SJSA1 (cell line): ENCODE data around the gene VPS9D1. TPM values are rescaled to one million over a fixed set of nuclear protein-coding genes. Genes with fewer than 3 reads are reported as not detected.
"Not testable (repeated sequence)": the region's sequence is repeated elsewhere in the genome, so short reads cannot be mapped to it uniquely, and the experiment has no call there.

Source experiments
- DNase-seq, 2 experiments: peaks; one replicate each; pipeline ENCODE4 v3.0.0-alpha.2; 2015 to 2020; ENCODE audit warnings: low spot score in 2 of 2, low read depth in 1 of 2
- H3K27ac ChIP-seq: fragments of 250-450 bp; sonication (Bioruptor Pico); 2 replicates; pipeline ENCODE4 v1.5.1; 2020; ENCODE audit warnings: mild to moderate bottlenecking, moderate library complexity
- H3K27me3 ChIP-seq: fragments of 250-450 bp; sonication (Bioruptor Pico); replicated peaks from 2 replicates; pipeline ENCODE4 v1.5.1; 2020; ENCODE audit warnings: mild to moderate bottlenecking, moderate library complexity
- H3K36me3 ChIP-seq: fragments of 250-450 bp; sonication (Bioruptor Pico); 2 replicates; pipeline ENCODE4 v1.5.1; 2020; ENCODE audit warnings: mild to moderate bottlenecking
- H3K4me1 ChIP-seq: fragments of 250-450 bp; sonication (Bioruptor Pico); replicated peaks from 2 replicates; pipeline ENCODE4 v1.6.1; 2021; ENCODE audit warnings: mild to moderate bottlenecking
- H3K4me3 ChIP-seq: fragments of 250-450 bp; sonication (Bioruptor Pico); 2 replicates; pipeline ENCODE4 v1.5.1; 2020; ENCODE audit warnings: mild to moderate bottlenecking
- H3K9me3 ChIP-seq: fragments of 250-450 bp; sonication (Bioruptor Pico); replicated peaks from 2 replicates; pipeline ENCODE4 v1.5.1; 2020; ENCODE audit warnings: mild to moderate bottlenecking
- total RNA-seq: library from RNA; depleted of rRNA; stranded (reverse); fragments of >200 nt; shearing (Covaris generic); gene quantifications from 2 replicates; pipeline ENCODE4 v1.2.3, GENCODE V29; 2014; rRNA removed

VPS9D1 gene
- total RNA-seq, 1 experiment from 2014 or later: 4.5 TPM

- not testable (repeated sequence) for H3K9me3 ChIP-seq, H3K4me3 ChIP-seq, H3K27ac ChIP-seq, DNase-seq, H3K27me3 ChIP-seq, H3K4me1 ChIP-seq
- peaks cover 53% of the 10 kb centered on the region for H3K36me3 ChIP-seq
These were observed 56.5 kb downstream of the VPS9D1 start for GRCh38 chr16:89664238-89664637.

GRCh38 chr16:89661215-89661614, 59.5 kb downstream of the VPS9D1 start:
- Histone ChIP-seq H3K4me1 (peaks cover 11% of the 10 kb centered on the region), H3K9me3 (no peaks in the 10 kb centered on the region), H3K27me3 (no peaks in the 10 kb centered on the region), H3K36me3 (peaks cover 70% of the 10 kb centered on the region), H3K4me3 (no peak overlapping the region), H3K27ac (no peak overlapping the region)
- DNase-seq: no peak

GRCh38 chr16:89660146-89660545, 60.6 kb downstream of the VPS9D1 start:
- Histone ChIP-seq H3K9me3 (no peaks in the 10 kb centered on the region), H3K4me3 (no peak overlapping the region), H3K27me3 (no peaks in the 10 kb centered on the region), H3K4me1 (peaks cover 13% of the 10 kb centered on the region), H3K27ac (no peak overlapping the region), H3K36me3 (peaks cover 76% of the 10 kb centered on the region)
- no peak for DNase-seq

GRCh38 chr16:89658221-89658879, 62.3 kb downstream of the VPS9D1 start:
- peak overlapping the region; percentile 91 for H3K4me3 ChIP-seq
- peaks cover 67% of the 10 kb centered on the region for H3K36me3 ChIP-seq
- peaks cover 13% of the 10 kb centered on the region for H3K4me1 ChIP-seq
- peak in 1 of 2 experiments; percentile 60 for DNase-seq
- no peaks in the 10 kb centered on the region for H3K27me3 ChIP-seq
- no peaks in the 10 kb centered on the region for H3K9me3 ChIP-seq
- H3K27ac ChIP-seq: peak overlapping the region; percentile 63

GRCh38 chr16:89657442-89658220, 63.1 kb downstream of the VPS9D1 start, which contains the start of the genes CHMP1A and SPATA33:
Gene CHMP1A, minus strand, starts transcription at chr16:89657708. Its CDS starts 120 bp downstream, at chr16:89657588.
Gene SPATA33, plus strand, starts transcription at chr16:89657836. Its CDS starts 76 bp downstream, at chr16:89657912.
- Histone ChIP-seq H3K9me3 (no peaks in the 10 kb centered on the region), H3K4me3 (peak within 1 kb of the TSS; percentile 91), H3K27ac (peak within 1 kb of the TSS; percentile 63), H3K27me3 (no peaks in the 10 kb centered on the region), H3K36me3 (peaks cover 64% of the 10 kb centered on the region), H3K4me1 (peaks cover 13% of the 10 kb centered on the region)
- peak; percentile 92 to 96 for DNase-seq

Other genes with a start within 250 kb of the VPS9D1 start
- gene ANKRD11, start 230.3 kb downstream of the VPS9D1 start, total RNA-seq: 48.0 and 55.6 TPM in 2 replicates
- gene SPG7, start 212.5 kb downstream of the VPS9D1 start, total RNA-seq: 131 and 144 TPM in 2 replicates
- 2,780 and 5,802 TPM in 2 replicates for gene RPL13, start 160.2 kb downstream of the VPS9D1 start, total RNA-seq
- 0.84 TPM in 1 of 2 replicates, not detected in the other for gene CPNE7, start 145.1 kb downstream of the VPS9D1 start, total RNA-seq
- gene DPEP1, start 107.3 kb downstream of the VPS9D1 start, total RNA-seq: 6.2 and 10.7 TPM in 2 replicates
- gene CHMP1A, start 63.2 kb downstream of the VPS9D1 start, total RNA-seq: 91.1 and 118 TPM in 2 replicates
- gene SPATA33, start 63.1 kb downstream of the VPS9D1 start, total RNA-seq: 5.5 and 8.3 TPM in 2 replicates
- 26.8 and 29.5 TPM in 2 replicates for gene CDK10, start 34.2 kb downstream of the VPS9D1 start, total RNA-seq
- 12.1 and 18.4 TPM in 2 replicates for gene SPATA2L, start 19.2 kb downstream of the VPS9D1 start, total RNA-seq
- gene ZNF276, start 639 bp upstream of the VPS9D1 start, total RNA-seq: 7.8 and 16.4 TPM in 2 replicates
- 16.0 and 27.8 TPM in 2 replicates for gene FANCA, start 95.7 kb upstream of the VPS9D1 start, total RNA-seq
- gene SPIRE2, start 107.6 kb upstream of the VPS9D1 start, total RNA-seq: 2.3 and 2.7 TPM in 2 replicates
- gene TCF25, start 152.7 kb upstream of the VPS9D1 start, total RNA-seq: 122 and 128 TPM in 2 replicates
- 5.4 and 9.2 TPM in 2 replicates for gene MC1R, start 198.0 kb upstream of the VPS9D1 start, total RNA-seq
- 58.2 and 104 TPM in 2 replicates for gene TUBB3, start 202.4 kb upstream of the VPS9D1 start, total RNA-seq
- 122 and 135 TPM in 2 replicates for gene DEF8, start 227.9 kb upstream of the VPS9D1 start, total RNA-seq